HFFc6 (cell line): ENCODE results near the gene BLACAT1. TPM values are rescaled to one million over a fixed set of nuclear protein-coding genes. Genes with fewer than 3 reads are reported as not detected.
"Not testable (repeated sequence)": the region's sequence is repeated elsewhere in the genome, so short reads cannot be mapped to it uniquely, and the experiment has no call there.

Source experiments
- DNase-seq: peaks from one replicate; pipeline ENCODE4 v3.0.0-alpha.2; 2018
- H3K27ac Mint-ChIP-seq: 2 replicates; pipeline ENCODE4 v1.8.0; 2020; ENCODE audit warnings: mild to moderate bottlenecking, mixed read lengths
- H3K27me3 Mint-ChIP-seq: 2 replicates; pipeline ENCODE4 v1.8.0; 2021; ENCODE audit warnings: mild to moderate bottlenecking, moderate library complexity, mixed read lengths; ENCODE audit not compliant: insufficient read depth
- H3K36me3 Mint-ChIP-seq: 2 replicates; pipeline ENCODE4 v1.8.0; 2021; ENCODE audit warnings: low read depth, mixed read lengths
- H3K4me1 Mint-ChIP-seq: 2 replicates; pipeline ENCODE4 v1.8.0; 2020; ENCODE audit warnings: low read depth, mixed read lengths
- H3K4me3 Mint-ChIP-seq: 2 replicates; pipeline ENCODE4 v1.8.0; 2020; ENCODE audit warnings: mild to moderate bottlenecking, moderate library complexity, mixed read lengths
- H3K9me3 Mint-ChIP-seq: 2 replicates; pipeline ENCODE4 v1.8.0; 2020; ENCODE audit warnings: mild to moderate bottlenecking, mixed read lengths
- total RNA-seq, 6 experiments: library from RNA; stranded (reverse); fragmentation: NEBNext Ultra II Directional; extraction: Animal tissue kit (Norgen Biotek cat#: 25700); gene quantifications; 2 replicates in 1 of 6; 3 replicates in 5 of 6; pipeline ENCODE4 v1.2.3, GENCODE V29; 2021
- TF ChIP-seq, protein P1 (sequence below): fragments of 200-600 bp; sonication (generic); IDR thresholded peaks from 2 replicates; pipeline ENCODE4 v1.5.0; 2021; ENCODE audit warnings: antibody characterized with exemption, mild to moderate bottlenecking

BLACAT1 gene
- total RNA-seq, 6 experiments from 2014 or later: not detected

DNA sequence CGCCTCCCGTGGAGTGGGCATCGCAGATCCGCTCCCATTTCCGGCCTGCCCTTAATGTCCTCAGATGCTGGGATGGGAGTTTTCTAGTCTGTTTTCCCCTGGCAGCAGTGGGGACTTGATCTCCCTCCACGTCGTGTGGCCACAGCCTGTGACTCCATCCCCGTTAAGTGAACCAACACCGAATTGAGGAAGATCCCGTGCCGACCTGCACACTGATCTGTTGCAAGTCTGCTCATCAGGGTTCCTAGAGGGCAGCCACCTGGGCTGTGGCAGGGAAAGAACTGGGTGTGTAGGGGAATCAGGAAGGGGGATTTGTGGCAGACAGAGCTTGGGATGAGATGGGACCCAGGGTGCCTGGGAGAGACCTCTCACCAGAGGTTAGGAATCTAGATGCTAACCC is 25.4 kb upstream of the BLACAT1 start:
- H3K4me1 Mint-ChIP-seq: peaks cover 7% of the 10 kb centered on the region
- DNase-seq: no peak
- no peaks in the 10 kb centered on the region for H3K36me3 Mint-ChIP-seq
- H3K27ac Mint-ChIP-seq: no peak overlapping the region
- no peak overlapping the region for H3K4me3 Mint-ChIP-seq
- H3K27me3 Mint-ChIP-seq: peaks cover 56% of the 10 kb centered on the region
- H3K9me3 Mint-ChIP-seq: no peaks in the 10 kb centered on the region
- TF ChIP-seq, protein P1, sequence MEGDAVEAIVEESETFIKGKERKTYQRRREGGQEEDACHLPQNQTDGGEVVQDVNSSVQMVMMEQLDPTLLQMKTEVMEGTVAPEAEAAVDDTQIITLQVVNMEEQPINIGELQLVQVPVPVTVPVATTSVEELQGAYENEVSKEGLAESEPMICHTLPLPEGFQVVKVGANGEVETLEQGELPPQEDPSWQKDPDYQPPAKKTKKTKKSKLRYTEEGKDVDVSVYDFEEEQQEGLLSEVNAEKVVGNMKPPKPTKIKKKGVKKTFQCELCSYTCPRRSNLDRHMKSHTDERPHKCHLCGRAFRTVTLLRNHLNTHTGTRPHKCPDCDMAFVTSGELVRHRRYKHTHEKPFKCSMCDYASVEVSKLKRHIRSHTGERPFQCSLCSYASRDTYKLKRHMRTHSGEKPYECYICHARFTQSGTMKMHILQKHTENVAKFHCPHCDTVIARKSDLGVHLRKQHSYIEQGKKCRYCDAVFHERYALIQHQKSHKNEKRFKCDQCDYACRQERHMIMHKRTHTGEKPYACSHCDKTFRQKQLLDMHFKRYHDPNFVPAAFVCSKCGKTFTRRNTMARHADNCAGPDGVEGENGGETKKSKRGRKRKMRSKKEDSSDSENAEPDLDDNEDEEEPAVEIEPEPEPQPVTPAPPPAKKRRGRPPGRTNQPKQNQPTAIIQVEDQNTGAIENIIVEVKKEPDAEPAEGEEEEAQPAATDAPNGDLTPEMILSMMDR: no peak

DNA sequence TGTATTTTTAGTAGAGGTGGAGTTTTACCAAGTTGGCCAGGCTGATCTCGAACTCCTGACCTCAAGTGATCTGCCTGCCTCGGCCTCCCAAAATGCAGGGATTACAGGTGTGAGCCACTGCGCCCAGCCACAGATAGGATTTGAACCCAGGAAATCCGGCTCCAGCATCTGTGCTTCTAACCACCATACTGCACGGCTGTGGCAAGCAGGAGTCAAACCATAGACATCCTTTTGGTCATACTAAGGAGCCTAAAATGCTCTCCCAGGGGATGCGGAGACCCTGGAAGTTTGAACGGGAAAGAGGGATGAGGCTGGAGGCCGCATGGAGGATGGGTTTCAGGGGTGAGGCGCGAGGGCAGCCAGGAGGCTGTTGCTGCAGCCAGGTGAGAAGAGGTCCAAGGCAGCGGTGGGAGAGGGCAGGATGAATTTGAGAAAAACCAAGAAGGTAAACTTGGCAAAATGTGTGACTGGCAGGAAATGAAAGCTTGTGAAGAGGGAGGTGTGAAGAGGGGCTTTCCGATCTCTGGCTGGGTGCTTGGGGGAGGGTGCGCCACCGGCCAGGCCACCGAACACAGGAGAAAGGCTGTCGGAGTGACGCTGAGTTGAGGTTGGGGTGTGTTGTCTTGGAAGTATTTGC is 24.6 kb upstream of the BLACAT1 start:
- H3K9me3 Mint-ChIP-seq: 0 out of 2 replicates have a peak, but pooled peaks cover 2% of the 10 kb centered on the region
- no peak for DNase-seq
- no peaks in the 10 kb centered on the region for H3K36me3 Mint-ChIP-seq
- H3K4me1 Mint-ChIP-seq: peaks cover 7% of the 10 kb centered on the region
- H3K27ac Mint-ChIP-seq: no peak overlapping the region
- TF ChIP-seq, protein P1: no peak
- peaks cover 54% of the 10 kb centered on the region for H3K27me3 Mint-ChIP-seq
- H3K4me3 Mint-ChIP-seq: no peak overlapping the region

DNA sequence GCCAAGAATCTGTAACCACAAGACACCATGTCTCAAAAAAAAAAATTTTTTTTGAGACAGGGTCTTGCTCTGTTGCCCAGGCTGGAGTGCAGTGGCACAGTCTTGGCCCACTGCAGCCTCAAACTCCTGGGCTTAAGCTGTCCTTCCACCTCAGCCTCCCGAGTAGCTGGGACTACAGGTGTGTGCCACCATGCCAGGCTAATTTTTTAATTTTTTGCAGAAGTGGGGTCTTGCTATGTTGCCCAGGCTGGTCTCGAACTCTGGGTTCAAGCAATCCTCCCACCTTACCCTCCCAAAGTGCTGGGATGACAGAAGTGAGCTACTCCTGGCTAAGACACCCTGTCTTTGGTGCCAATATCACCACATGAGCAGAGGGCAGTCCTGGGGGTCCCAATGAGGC is 23.1 kb upstream of the BLACAT1 start:
- H3K36me3 Mint-ChIP-seq, H3K4me1 Mint-ChIP-seq, H3K27ac Mint-ChIP-seq, H3K4me3 Mint-ChIP-seq, DNase-seq: not testable (repeated sequence)
- Mint-ChIP-seq H3K27me3 (peaks cover 52% of the 10 kb centered on the region), H3K9me3 (peaks cover 12% of the 10 kb centered on the region)

DNA sequence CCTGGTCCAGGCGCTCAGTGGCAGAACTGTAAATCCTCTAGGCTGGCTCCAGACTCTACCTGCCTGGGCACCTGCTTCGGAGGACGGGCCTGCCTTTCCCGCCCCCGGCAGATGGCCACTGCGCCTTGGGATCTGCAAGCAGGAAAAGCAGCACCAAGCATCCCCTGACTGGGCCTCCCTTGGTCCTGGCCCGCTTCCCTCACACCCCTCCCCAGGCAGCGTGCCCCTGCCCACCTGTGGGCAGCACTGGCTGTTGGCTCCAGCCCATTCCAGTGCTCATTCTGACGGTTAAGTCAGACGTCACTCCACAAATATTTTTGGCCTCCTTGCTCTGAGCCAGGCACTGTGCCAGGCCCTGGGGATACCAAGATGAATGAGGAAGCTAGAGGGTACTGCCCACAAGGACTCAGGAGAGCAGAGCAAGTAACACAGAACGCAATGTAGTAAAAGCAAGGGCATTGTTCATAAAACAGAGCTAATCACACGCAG is 22.0 kb upstream of the BLACAT1 start:
- Mint-ChIP-seq H3K9me3 (peaks cover 12% of the 10 kb centered on the region), H3K4me1 (peaks cover 7% of the 10 kb centered on the region), H3K36me3 (peaks cover 7% of the 10 kb centered on the region; the same call in 1 of the 2 replicates), H3K27ac (no peak overlapping the region), H3K4me3 (no peak overlapping the region), H3K27me3 (peaks cover 46% of the 10 kb centered on the region)
- TF ChIP-seq, protein P1: no peak
- DNase-seq: peak; percentile 81

DNA sequence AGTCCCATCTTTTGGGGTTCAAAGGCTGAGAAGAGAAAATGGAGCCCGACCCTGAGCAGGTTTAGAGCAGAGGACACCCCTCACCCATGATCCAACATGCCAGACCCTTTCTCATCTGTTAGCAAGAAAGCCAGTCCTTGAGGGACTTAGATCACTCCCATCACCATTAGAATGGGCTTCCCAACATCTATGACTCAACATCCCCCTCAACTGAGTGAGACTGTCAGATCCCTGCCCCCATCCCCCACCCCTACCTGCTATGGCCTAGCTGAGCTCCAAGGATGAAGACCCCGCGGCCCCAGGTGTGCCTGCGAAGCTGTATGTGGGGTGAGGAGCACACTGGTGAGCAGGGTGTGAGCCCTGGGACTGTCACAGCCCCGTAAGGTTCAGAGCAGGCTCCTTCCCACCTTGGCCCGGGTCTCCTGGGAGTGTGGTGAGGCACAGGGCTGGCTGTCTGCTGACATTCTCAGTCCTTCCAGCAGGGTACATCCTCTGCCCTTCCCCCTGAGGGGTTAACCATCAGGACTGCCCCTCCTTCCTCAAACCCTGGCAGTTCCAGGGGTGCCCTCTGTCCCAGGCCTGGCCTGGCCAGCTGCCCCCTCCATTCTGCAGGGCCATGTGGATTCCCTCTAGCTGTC is 21.4 kb upstream of the BLACAT1 start:
- H3K27me3 Mint-ChIP-seq: peaks cover 42% of the 10 kb centered on the region
- DNase-seq: no peak
- H3K27ac Mint-ChIP-seq: no peak overlapping the region
- peaks cover 7% of the 10 kb centered on the region for H3K4me1 Mint-ChIP-seq
- no peak overlapping the region for H3K4me3 Mint-ChIP-seq
- H3K36me3 Mint-ChIP-seq: peaks cover 7% of the 10 kb centered on the region; the same call in 1 of the 2 replicates
- TF ChIP-seq, protein P1: no peak
- peaks cover 12% of the 10 kb centered on the region for H3K9me3 Mint-ChIP-seq

DNA sequence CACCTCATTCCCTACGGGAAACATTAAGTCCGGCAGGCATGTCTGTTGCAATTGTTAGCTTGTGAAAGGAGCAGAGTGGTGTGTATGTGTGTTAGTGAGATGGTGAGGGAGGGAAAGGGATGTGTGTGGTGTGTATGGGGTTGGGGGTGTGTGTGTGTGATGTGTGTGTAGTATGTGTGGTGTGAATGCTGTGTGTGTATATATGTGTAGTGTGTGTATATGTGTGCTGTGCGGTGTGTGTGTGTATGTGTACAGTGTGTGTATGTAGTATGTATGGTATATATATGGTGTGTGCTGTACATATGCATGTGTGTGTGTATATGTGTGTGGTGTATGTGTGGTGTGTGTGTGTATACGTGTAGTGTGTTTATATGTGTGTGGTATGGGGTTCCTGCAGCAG is 20.8 kb upstream of the BLACAT1 start:
- H3K9me3 Mint-ChIP-seq: peaks cover 12% of the 10 kb centered on the region
- no peak overlapping the region for H3K4me3 Mint-ChIP-seq
- DNase-seq: no peak
- H3K27ac Mint-ChIP-seq: no peak overlapping the region
- peaks cover 7% of the 10 kb centered on the region for H3K4me1 Mint-ChIP-seq
- TF ChIP-seq, protein P1: no peak
- peaks cover 7% of the 10 kb centered on the region; the same call in 1 of the 2 replicates for H3K36me3 Mint-ChIP-seq
- peaks cover 42% of the 10 kb centered on the region for H3K27me3 Mint-ChIP-seq
